Esophagus squamous epithelium (tissue), 5 donors: ENCODE measurements around the gene RIMKLB. TPM values are rescaled to one million over a fixed set of nuclear protein-coding genes. Genes with fewer than 3 reads are reported as not detected.

Source experiments
- DNase-seq: peaks from one replicate; lab custom pipeline; 2025; lab: John Stamatoyannopoulos, UW
- H3K27ac ChIP-seq, 4 donors: fragments of 200-600 bp; sonication (generic); one replicate each; pipeline ENCODE4 v1.5.1; 2016 to 2019; ENCODE audit warnings: mild to moderate bottlenecking in 1 of 4
- H3K27me3 ChIP-seq, 4 donors: fragments of 200-600 bp; sonication (generic); 1 replicate in 3 of 4; 2 replicates in 1 of 4; pipeline versions ENCODE4 v1.5.1 to v1.6.0; 2017 to 2021; ENCODE audit warnings: antibody characterized with exemption in 1 of 4
- H3K36me3 ChIP-seq, 3 donors: fragments of 200-600 bp; sonication (generic); one replicate each; pipeline ENCODE4 v1.5.1; 2016 to 2019
- H3K4me1 ChIP-seq, 3 donors: fragments of 200-600 bp; sonication (generic); one replicate each; pipeline ENCODE4 v1.5.1; 2017 to 2019
- H3K4me3 ChIP-seq, 4 donors: fragments of 200-600 bp; sonication (generic); 1 replicate in 3 of 4; 2 replicates in 1 of 4; pipeline ENCODE4 v1.5.1; 2016 to 2019; ENCODE audit warnings: mild to moderate bottlenecking in 2 of 4, moderate library complexity in 1 of 4
- H3K9me3 ChIP-seq, 3 donors: fragments of 200-600 bp; sonication (generic); one replicate each; pipeline ENCODE4 v1.5.1; 2016 to 2019
- POLR2A ChIP-seq, 4 donors: fragments of 450-650 bp; IDR thresholded peaks; one replicate each; pipeline ENCODE4 v1.6.1; 2017; ENCODE audit warnings: antibody characterized with exemption in 4 of 4, mild to moderate bottlenecking in 4 of 4, moderate library complexity in 3 of 4
- WGBS, 2 donors: methylation state at CpG; one replicate each; pipeline ENCODE4 v1.1.5; 2018; 5-methylcytosine and 5-hydroxymethylcytosine counted together
- intact Hi-C: fragments of 100-400 bp; cut with DNase I; formaldehyde crosslinking; loops from one replicate; pipeline ENCODE4 v1.15.0; 2022
- total RNA-seq, 4 donors: library from RNA; depleted of rRNA; stranded (reverse); fragments of >200 nt; gene quantifications; one replicate each; pipeline ENCODE4 v1.1.0, GENCODE V29; 2016
- TF ChIP-seq, protein P1 (sequence below), 6 experiments: fragments of 450-650 bp in 4 of 6; fragments of 200-600 bp in 2 of 6; sonication (generic) in 2 of 6; IDR thresholded peaks; one replicate each; pipeline ENCODE4 v1.5.1; 2016 to 2019; ENCODE audit warnings: antibody characterized with exemption in 6 of 6, mild to moderate bottlenecking in 4 of 6, moderate library complexity in 4 of 6
- donor health status: DM: yes; HTN: yes; CAD: no.

The RIMKLB gene
- total RNA-seq, 4 donors from 2014 or later: 8.0 to 37.8 (median 15.0) TPM

GRCh38 chr12:8698132-8698851, 501 bp downstream of the RIMKLB start:
- DNase-seq: no peak

GRCh38 chr12:8698879-8699278, 1.1 kb downstream of the RIMKLB start:
- TF ChIP-seq, protein P1, sequence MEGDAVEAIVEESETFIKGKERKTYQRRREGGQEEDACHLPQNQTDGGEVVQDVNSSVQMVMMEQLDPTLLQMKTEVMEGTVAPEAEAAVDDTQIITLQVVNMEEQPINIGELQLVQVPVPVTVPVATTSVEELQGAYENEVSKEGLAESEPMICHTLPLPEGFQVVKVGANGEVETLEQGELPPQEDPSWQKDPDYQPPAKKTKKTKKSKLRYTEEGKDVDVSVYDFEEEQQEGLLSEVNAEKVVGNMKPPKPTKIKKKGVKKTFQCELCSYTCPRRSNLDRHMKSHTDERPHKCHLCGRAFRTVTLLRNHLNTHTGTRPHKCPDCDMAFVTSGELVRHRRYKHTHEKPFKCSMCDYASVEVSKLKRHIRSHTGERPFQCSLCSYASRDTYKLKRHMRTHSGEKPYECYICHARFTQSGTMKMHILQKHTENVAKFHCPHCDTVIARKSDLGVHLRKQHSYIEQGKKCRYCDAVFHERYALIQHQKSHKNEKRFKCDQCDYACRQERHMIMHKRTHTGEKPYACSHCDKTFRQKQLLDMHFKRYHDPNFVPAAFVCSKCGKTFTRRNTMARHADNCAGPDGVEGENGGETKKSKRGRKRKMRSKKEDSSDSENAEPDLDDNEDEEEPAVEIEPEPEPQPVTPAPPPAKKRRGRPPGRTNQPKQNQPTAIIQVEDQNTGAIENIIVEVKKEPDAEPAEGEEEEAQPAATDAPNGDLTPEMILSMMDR (IDR thresholded peaks at IDR 0.05): no peak
- no peak for TF ChIP-seq POLR2A (IDR thresholded peaks at IDR 0.05)
- H3K36me3 ChIP-seq: no peaks in the 10 kb centered on the region
- peak overlapping the region; percentile 90 to 99 (median 96) for H3K4me3 ChIP-seq
- 21 to 23% methylated on average over 2 of the region's 2 CpGs for WGBS, 2 donors
- no peaks in the 10 kb centered on the region for H3K9me3 ChIP-seq
- peaks cover 0 to 60% (median 16%) of the 10 kb centered on the region in 3 donors for H3K4me1 ChIP-seq
- no peaks in the 10 kb centered on the region for H3K27me3 ChIP-seq
- peak overlapping the region in 3 of 4 donors; percentile 91 to 96 (median 93) for H3K27ac ChIP-seq
- intact Hi-C loops: no loop called here
- no peak for DNase-seq

More at GRCh38 chr12:8698132-8698851, 501 bp downstream of the RIMKLB start:
- 0 to 1% methylated on average over 11 to 15 of the region's 85 CpGs for WGBS, 2 donors
- TF ChIP-seq POLR2A (IDR thresholded peaks at IDR 0.05): no peak
- peaks cover 0 to 61% (median 16%) of the 10 kb centered on the region in 3 donors for H3K4me1 ChIP-seq
- peak overlapping the region; percentile 90 to 99 (median 96) for H3K4me3 ChIP-seq
- H3K27ac ChIP-seq: peak overlapping the region; percentile 89 to 96 (median 92)
- H3K9me3 ChIP-seq: no peaks in the 10 kb centered on the region
- no peaks in the 10 kb centered on the region for H3K27me3 ChIP-seq
- intact Hi-C loops: no loop called here
- H3K36me3 ChIP-seq: no peaks in the 10 kb centered on the region

DNA sequence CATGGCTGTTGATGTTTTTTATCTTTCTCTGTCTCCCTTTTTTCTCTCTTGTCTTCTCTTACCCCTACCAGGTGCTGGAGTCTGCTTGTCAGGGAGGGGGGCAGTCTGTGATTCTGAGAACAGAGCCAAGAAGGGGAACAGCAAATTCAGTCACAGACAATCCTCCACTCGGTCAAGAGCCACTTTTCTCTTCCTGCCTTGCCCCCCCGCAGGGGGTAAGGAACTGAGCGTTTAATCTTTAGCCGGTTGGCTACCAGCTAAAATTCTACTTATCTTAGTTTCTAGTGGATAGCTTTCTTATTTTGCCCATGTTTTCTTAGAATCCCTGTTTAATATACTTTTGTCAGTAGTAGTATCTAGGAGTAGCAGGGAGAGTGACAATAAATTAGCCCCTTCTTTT, 1.9 kb downstream of the RIMKLB start:
- no peaks in the 10 kb centered on the region for H3K27me3 ChIP-seq
- 27 to 30% methylated on average over 4 of the region's 4 CpGs for WGBS, 2 donors
- peak overlapping the region in 2 of 4 donors; percentile 53 to 93 for H3K27ac ChIP-seq
- no peak for DNase-seq
- H3K4me3 ChIP-seq: peak overlapping the region in 1 of 4 donors; percentile 98
- TF ChIP-seq POLR2A (IDR thresholded peaks at IDR 0.05): no peak
- TF ChIP-seq, protein P1 (IDR thresholded peaks at IDR 0.05): no peak
- intact Hi-C loops: no loop called here
- no peaks in the 10 kb centered on the region for H3K9me3 ChIP-seq
- no peaks in the 10 kb centered on the region for H3K36me3 ChIP-seq
- peaks cover 0 to 60% (median 16%) of the 10 kb centered on the region in 3 donors for H3K4me1 ChIP-seq

DNA sequence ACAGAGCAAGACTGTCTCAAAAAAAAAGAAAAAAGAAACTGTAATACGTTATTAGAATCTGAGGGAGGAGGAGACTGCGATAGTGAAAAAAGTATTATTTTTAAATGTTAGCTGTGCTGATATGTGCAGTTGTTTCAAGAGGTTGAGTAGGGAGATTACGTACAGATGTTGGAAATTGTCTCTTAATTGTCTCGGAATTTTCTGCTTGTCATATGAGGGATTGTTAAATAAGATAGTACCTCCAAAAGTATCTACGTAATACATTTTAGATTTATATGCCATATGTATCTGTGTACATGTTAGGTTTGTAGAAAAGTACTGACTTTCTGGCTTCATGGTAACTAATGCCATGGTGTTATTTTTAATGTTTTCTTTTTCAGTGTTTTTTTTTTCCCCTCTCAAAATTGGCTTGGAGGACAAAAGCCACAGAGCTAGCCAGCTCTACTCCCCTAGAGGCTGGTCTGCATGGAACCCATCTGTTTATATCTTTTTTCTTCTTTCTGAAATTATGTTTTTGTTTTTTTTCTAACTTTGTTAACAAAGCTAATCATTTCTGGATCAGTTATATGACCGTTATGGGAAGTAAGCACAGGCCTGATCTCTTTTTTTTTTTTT, 3.4 kb downstream of the RIMKLB start:
- 75 to 79% methylated on average over 6 of the region's 6 CpGs for WGBS, 2 donors
- Histone ChIP-seq H3K9me3 (no peaks in the 10 kb centered on the region), H3K27me3 (no peaks in the 10 kb centered on the region), H3K27ac (peak overlapping the region in 3 of 4 donors; percentile 0 to 93 (median 53)), H3K36me3 (no peaks in the 10 kb centered on the region), H3K4me1 (peaks cover 0 to 60% (median 16%) of the 10 kb centered on the region in 3 donors), H3K4me3 (no peak overlapping the region)
- no peak for DNase-seq
- intact Hi-C loops: no loop called here
- TF ChIP-seq, protein P1 (IDR thresholded peaks at IDR 0.05): no peak
- TF ChIP-seq POLR2A (IDR thresholded peaks at IDR 0.05): no peak

DNA sequence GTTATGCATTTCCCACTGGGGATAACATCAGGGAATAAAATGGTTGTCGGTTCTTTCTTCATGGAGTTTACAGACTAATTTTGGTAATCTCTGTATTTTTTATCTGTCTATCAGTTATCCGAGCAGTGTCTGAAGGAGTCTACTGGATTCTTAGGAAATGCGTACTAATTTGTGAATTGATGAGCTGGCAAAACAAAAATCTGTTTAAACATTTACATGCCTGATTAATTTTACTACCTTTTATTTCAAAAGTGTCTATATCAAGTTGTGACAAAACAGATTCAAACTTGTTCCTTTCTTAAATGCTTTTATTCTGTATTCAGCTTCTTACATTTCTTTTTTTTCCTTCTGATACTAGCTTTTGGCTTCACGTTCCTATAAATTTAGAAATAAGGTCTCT, 4.4 kb downstream of the RIMKLB start:
- H3K27ac ChIP-seq: peak overlapping the region in 2 of 4 donors; percentile 53 to 93
- TF ChIP-seq, protein P1 (IDR thresholded peaks at IDR 0.05): no peak
- TF ChIP-seq POLR2A (IDR thresholded peaks at IDR 0.05): no peak
- no peaks in the 10 kb centered on the region for H3K36me3 ChIP-seq
- H3K4me1 ChIP-seq: peaks cover 0 to 52% (median 16%) of the 10 kb centered on the region in 3 donors
- H3K9me3 ChIP-seq: no peaks in the 10 kb centered on the region
- H3K27me3 ChIP-seq: no peaks in the 10 kb centered on the region
- no peak overlapping the region for H3K4me3 ChIP-seq
- intact Hi-C loops: no loop called here
- no peak for DNase-seq
- WGBS, 2 donors: 50 to 57% methylated on average over 4 of the region's 4 CpGs
